ENCODE measurements around the gene ZNF574. TPM values are rescaled to one million over a fixed set of nuclear protein-coding genes. Genes with fewer than 3 reads are reported as not detected.

ZNF574 gene
- total RNA-seq, 1 donor from 2014 or later = 20.0 TPM

GRCh38 chr19:42030645-42031440 is 45.1 kb upstream of the ZNF574 start:
- DNase-seq (ENCODE audit: low read depth) (no peak), FAIRE-seq (no peak)
- Histone ChIP-seq H3K4me3 (ENCODE audit: insufficient read depth, low read depth, low read length) (no peak overlapping the region), H3K4me2 (ENCODE audit: low read length) (no peak overlapping the region), H3K4me1 (ENCODE audit: insufficient read depth, low read length) (no peaks in the 10 kb centered on the region), H3K27ac (ENCODE audit: low read depth, low read length) (no peak overlapping the region), H3K79me2 (ENCODE audit: insufficient read depth, low read length) (no peaks in the 10 kb centered on the region), H3K27me3 (ENCODE audit: insufficient read depth, low read length) (peaks cover 3% of the 10 kb centered on the region), H3K9ac (ENCODE audit: low read length) (no peak overlapping the region), H4K20me1 (ENCODE audit: insufficient read depth, low read length) (no peaks in the 10 kb centered on the region), H3K36me3 (ENCODE audit: insufficient read depth, low read length) (no peaks in the 10 kb centered on the region), H3K9me3 (ENCODE audit: insufficient read depth, low read depth, low read length) (no peaks in the 10 kb centered on the region), H2AFZ (ENCODE audit: low read depth, low read length) (no peak overlapping the region)
- H3K9me3 Mint-ChIP-seq (ENCODE audit: unreplicated experiment) = no peaks in the 10 kb centered on the region
- H3K4me1 Mint-ChIP-seq (ENCODE audit: low read depth, unreplicated experiment) = no peaks in the 10 kb centered on the region
- no peak overlapping the region for H3K4me3 Mint-ChIP-seq (ENCODE audit: unreplicated experiment)
- no peak overlapping the region for H3K27ac Mint-ChIP-seq (ENCODE audit: unreplicated experiment)
- no peaks in the 10 kb centered on the region for H3K36me3 Mint-ChIP-seq (ENCODE audit: low read depth, unreplicated experiment)
- H3K27me3 Mint-ChIP-seq (ENCODE audit: low read depth, unreplicated experiment) = peaks cover 9% of the 10 kb centered on the region
- TF ChIP-seq CTCF (IDR thresholded peaks at IDR 0.05; ENCODE audit: insufficient read depth, low read depth, low read length) (no peak), EZH2 (IDR thresholded peaks at IDR 0.05; ENCODE audit: insufficient read depth, low read length) (no peak)

- Mint-ChIP-seq H3K27me3 (ENCODE audit: low read depth, unreplicated experiment) (peaks cover 9% of the 10 kb centered on the region), H3K4me1 (ENCODE audit: low read depth, unreplicated experiment) (no peaks in the 10 kb centered on the region), H3K4me3 (ENCODE audit: unreplicated experiment) (no peak overlapping the region), H3K27ac (ENCODE audit: unreplicated experiment) (no peak overlapping the region), H3K9me3 (ENCODE audit: unreplicated experiment) (no peaks in the 10 kb centered on the region), H3K36me3 (ENCODE audit: low read depth, unreplicated experiment) (no peaks in the 10 kb centered on the region)
- peaks cover 3% of the 10 kb centered on the region for H3K27me3 ChIP-seq (ENCODE audit: insufficient read depth, low read length)
- H3K36me3 ChIP-seq (ENCODE audit: insufficient read depth, low read length) = no peaks in the 10 kb centered on the region
- FAIRE-seq = no peak
- H3K9ac ChIP-seq (ENCODE audit: low read length) = no peak overlapping the region
- no peak overlapping the region for H2AFZ ChIP-seq (ENCODE audit: low read depth, low read length)
- H4K20me1 ChIP-seq (ENCODE audit: insufficient read depth, low read length) = no peaks in the 10 kb centered on the region
- H3K9me3 ChIP-seq (ENCODE audit: insufficient read depth, low read depth, low read length) = no peaks in the 10 kb centered on the region
- no peak for TF ChIP-seq EZH2 (IDR thresholded peaks at IDR 0.05; ENCODE audit: insufficient read depth, low read length)
- no peaks in the 10 kb centered on the region for H3K4me1 ChIP-seq (ENCODE audit: insufficient read depth, low read length)
- no peak overlapping the region for H3K4me3 ChIP-seq (ENCODE audit: insufficient read depth, low read depth, low read length)
- no peak overlapping the region for H3K27ac ChIP-seq (ENCODE audit: low read depth, low read length)
- no peak overlapping the region for H3K4me2 ChIP-seq (ENCODE audit: low read length)
- DNase-seq (ENCODE audit: low read depth) = no peak
- no peaks in the 10 kb centered on the region for H3K79me2 ChIP-seq (ENCODE audit: insufficient read depth, low read length)
These were observed 43.5 kb upstream of the ZNF574 start for GRCh38 chr19:42032431-42032830.

DNA sequence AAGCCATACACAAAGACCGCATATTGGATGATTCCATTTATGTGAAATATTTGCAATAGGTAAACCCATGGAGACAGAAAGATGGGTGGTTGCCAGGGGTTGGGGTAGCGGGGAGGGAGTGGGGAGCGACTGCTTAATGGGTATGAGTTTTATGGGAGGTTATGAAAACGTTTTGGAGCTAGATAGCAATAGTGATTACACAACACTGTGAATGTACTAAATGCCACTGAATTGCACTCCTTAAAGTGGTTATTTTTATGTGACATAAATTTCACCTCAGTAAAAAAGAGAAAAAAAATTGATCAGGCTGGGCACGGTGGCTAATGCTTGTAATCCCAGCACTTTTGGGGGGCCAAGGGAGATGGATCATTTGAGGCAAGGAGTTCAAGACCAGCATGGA is 42.6 kb upstream of the ZNF574 start:
- DNase-seq (ENCODE audit: low read depth) = no peak
- Mint-ChIP-seq H3K4me3 (ENCODE audit: unreplicated experiment) (no peak overlapping the region), H3K36me3 (ENCODE audit: low read depth, unreplicated experiment) (peaks cover 2% of the 10 kb centered on the region), H3K4me1 (ENCODE audit: low read depth, unreplicated experiment) (no peaks in the 10 kb centered on the region), H3K27me3 (ENCODE audit: low read depth, unreplicated experiment) (peaks cover 9% of the 10 kb centered on the region), H3K9me3 (ENCODE audit: unreplicated experiment) (no peaks in the 10 kb centered on the region), H3K27ac (ENCODE audit: unreplicated experiment) (no peak overlapping the region)
- FAIRE-seq = no peak
- Histone ChIP-seq H2AFZ (ENCODE audit: low read depth, low read length) (no peak overlapping the region), H3K4me2 (ENCODE audit: low read length) (no peak overlapping the region), H3K27ac (ENCODE audit: low read depth, low read length) (no peak overlapping the region), H3K4me1 (ENCODE audit: insufficient read depth, low read length) (no peaks in the 10 kb centered on the region), H3K4me3 (ENCODE audit: insufficient read depth, low read depth, low read length) (no peak overlapping the region), H3K9ac (ENCODE audit: low read length) (no peak overlapping the region), H4K20me1 (ENCODE audit: insufficient read depth, low read length) (no peaks in the 10 kb centered on the region), H3K27me3 (ENCODE audit: insufficient read depth, low read length) (peaks cover 3% of the 10 kb centered on the region), H3K9me3 (ENCODE audit: insufficient read depth, low read depth, low read length) (no peaks in the 10 kb centered on the region), H3K36me3 (ENCODE audit: insufficient read depth, low read length) (no peaks in the 10 kb centered on the region), H3K79me2 (ENCODE audit: insufficient read depth, low read length) (no peaks in the 10 kb centered on the region)
- no peak for TF ChIP-seq CTCF (IDR thresholded peaks at IDR 0.05; ENCODE audit: insufficient read depth, low read depth, low read length)
- no peak for TF ChIP-seq EZH2 (IDR thresholded peaks at IDR 0.05; ENCODE audit: insufficient read depth, low read length)

All from astrocyte (in vitro differentiated cells and primary cell).